ENCODE measurements around the gene NHS.

NHS gene

GRCh38 chrX:17668929-17669328 lies 293.9 kb downstream of the NHS start:
- no peaks in the 10 kb centered on the region for H3K9me3 ChIP-seq
- intact Hi-C loops (cut with DNase I; ENCODE audit: low total_unique reads), result no loop called here

GRCh38 chrX:17669458-17669857 lies 294.5 kb downstream of the NHS start:
- no peaks in the 10 kb centered on the region for H3K4me1 ChIP-seq
- no peak overlapping the region for H3K4me3 ChIP-seq
- TF ChIP-seq, protein P1, sequence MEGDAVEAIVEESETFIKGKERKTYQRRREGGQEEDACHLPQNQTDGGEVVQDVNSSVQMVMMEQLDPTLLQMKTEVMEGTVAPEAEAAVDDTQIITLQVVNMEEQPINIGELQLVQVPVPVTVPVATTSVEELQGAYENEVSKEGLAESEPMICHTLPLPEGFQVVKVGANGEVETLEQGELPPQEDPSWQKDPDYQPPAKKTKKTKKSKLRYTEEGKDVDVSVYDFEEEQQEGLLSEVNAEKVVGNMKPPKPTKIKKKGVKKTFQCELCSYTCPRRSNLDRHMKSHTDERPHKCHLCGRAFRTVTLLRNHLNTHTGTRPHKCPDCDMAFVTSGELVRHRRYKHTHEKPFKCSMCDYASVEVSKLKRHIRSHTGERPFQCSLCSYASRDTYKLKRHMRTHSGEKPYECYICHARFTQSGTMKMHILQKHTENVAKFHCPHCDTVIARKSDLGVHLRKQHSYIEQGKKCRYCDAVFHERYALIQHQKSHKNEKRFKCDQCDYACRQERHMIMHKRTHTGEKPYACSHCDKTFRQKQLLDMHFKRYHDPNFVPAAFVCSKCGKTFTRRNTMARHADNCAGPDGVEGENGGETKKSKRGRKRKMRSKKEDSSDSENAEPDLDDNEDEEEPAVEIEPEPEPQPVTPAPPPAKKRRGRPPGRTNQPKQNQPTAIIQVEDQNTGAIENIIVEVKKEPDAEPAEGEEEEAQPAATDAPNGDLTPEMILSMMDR (IDR thresholded peaks at IDR 0.05), result no peak
- DNase-seq, result no peak
- no peaks in the 10 kb centered on the region for H3K9me3 ChIP-seq
- intact Hi-C loops (cut with DNase I; ENCODE audit: low total_unique reads), result no loop called here
- H3K27ac ChIP-seq, result no peak overlapping the region
- no peaks in the 10 kb centered on the region for H3K36me3 ChIP-seq
- no peaks in the 10 kb centered on the region for H3K27me3 ChIP-seq

More at GRCh38 chrX:17668929-17669328, 293.9 kb downstream of the NHS start:
- DNase-seq, result no peak
- Histone ChIP-seq H3K4me3 (no peak overlapping the region), H3K4me1 (no peaks in the 10 kb centered on the region), H3K27me3 (no peaks in the 10 kb centered on the region), H3K36me3 (no peaks in the 10 kb centered on the region), H3K27ac (no peak overlapping the region)
- TF ChIP-seq, protein P1 (IDR thresholded peaks at IDR 0.05), result no peak

GRCh38 chrX:17669891-17670290 lies 294.9 kb downstream of the NHS start:
- Histone ChIP-seq H3K4me3 (no peak overlapping the region), H3K4me1 (no peaks in the 10 kb centered on the region), H3K27me3 (no peaks in the 10 kb centered on the region), H3K9me3 (no peaks in the 10 kb centered on the region), H3K27ac (no peak overlapping the region), H3K36me3 (no peaks in the 10 kb centered on the region)
- TF ChIP-seq, protein P1 (IDR thresholded peaks at IDR 0.05), result no peak
- no peak for DNase-seq
- intact Hi-C loops (cut with DNase I; ENCODE audit: low total_unique reads), result no loop called here

GRCh38 chrX:17670874-17671273 lies 295.9 kb downstream of the NHS start:
- intact Hi-C loops (cut with DNase I; ENCODE audit: low total_unique reads), result no loop called here
- no peaks in the 10 kb centered on the region for H3K27me3 ChIP-seq
- DNase-seq, result no peak
- H3K4me1 ChIP-seq, result no peaks in the 10 kb centered on the region
- no peaks in the 10 kb centered on the region for H3K36me3 ChIP-seq
- no peaks in the 10 kb centered on the region for H3K9me3 ChIP-seq
- H3K27ac ChIP-seq, result no peak overlapping the region
- H3K4me3 ChIP-seq, result no peak overlapping the region
- TF ChIP-seq, protein P1 (IDR thresholded peaks at IDR 0.05), result no peak

- H3K9me3 ChIP-seq, result no peaks in the 10 kb centered on the region
- H3K4me3 ChIP-seq, result no peak overlapping the region
- no peaks in the 10 kb centered on the region for H3K4me1 ChIP-seq
- DNase-seq, result peak in 1 of 2 donors; percentile 22
- H3K27me3 ChIP-seq, result no peaks in the 10 kb centered on the region
- H3K27ac ChIP-seq, result no peak overlapping the region
- no peaks in the 10 kb centered on the region for H3K36me3 ChIP-seq
- TF ChIP-seq, protein P1 (IDR thresholded peaks at IDR 0.05), result no peak
- intact Hi-C loops (cut with DNase I; ENCODE audit: low total_unique reads), result no loop called here
These were observed 299.6 kb downstream of the NHS start for GRCh38 chrX:17674601-17675000.

DNA sequence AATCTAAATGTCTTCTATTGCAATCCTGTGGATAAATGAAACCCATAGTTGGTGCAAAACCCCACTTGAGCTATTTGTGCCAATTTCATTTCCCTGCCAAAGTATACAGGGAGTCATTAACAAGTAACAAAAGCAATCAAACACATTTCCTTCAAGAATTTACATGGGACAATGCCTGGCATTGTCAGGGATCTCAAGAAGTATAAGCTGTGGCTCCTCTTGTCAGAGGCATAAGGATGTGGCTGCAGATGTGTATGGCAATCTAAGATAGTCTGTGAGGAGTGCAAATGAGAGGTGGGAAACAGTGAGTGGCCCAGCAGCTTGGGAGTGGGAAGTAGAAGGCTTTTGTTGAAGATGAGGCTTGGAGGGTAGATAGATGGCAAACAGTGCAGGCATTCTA lies 304.3 kb downstream of the NHS start:
- no peak for DNase-seq
- H3K27ac ChIP-seq, result no peak overlapping the region
- H3K4me3 ChIP-seq, result no peak overlapping the region
- H3K36me3 ChIP-seq, result no peaks in the 10 kb centered on the region
- intact Hi-C loops (cut with DNase I; ENCODE audit: low total_unique reads), result no loop called here
- H3K4me1 ChIP-seq, result peaks cover 0 to 13% (median 5%) of the 10 kb centered on the region in 4 donors
- H3K27me3 ChIP-seq, result no peaks in the 10 kb centered on the region
- TF ChIP-seq, protein P1 (IDR thresholded peaks at IDR 0.05), result no peak
- H3K9me3 ChIP-seq, result no peaks in the 10 kb centered on the region
